ENCODE measurements around the gene ADARB1. TPM values are rescaled to one million over a fixed set of nuclear protein-coding genes. Genes with fewer than 3 reads are reported as not detected.
A peak's percentile ranks its signal among the peaks of the same experiment; 100 is the strongest.

The ADARB1 gene
- total and polyA plus RNA-seq, 2 of the 4 experiments (the other 2 are of a cell fraction), result 39.8 to 47.3 TPM

DNA sequence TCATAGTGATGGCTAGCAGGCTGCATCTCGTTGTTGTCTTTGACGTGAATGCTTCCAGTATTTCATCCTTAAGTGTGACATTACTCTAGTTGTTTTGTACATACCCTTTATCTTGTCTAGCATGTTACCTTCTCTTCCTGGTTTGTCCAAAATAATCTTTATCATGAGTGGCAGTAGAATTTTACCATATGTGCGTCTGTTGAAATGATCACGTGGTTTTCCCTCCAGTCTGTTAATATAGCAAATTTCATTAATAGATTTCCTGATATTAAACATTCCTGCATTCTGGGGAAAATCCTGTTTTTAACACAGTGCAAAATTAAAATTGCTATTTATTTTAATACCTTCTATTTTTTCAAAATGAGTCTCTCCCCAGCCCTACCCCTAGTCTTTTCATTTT is 15.6 kb downstream of the ADARB1 start:
- no peak overlapping the region for H3K27ac ChIP-seq (ENCODE audit: insufficient read depth, low read length)
- H2AFZ ChIP-seq (replicated peaks; ENCODE audit: low read length, poor library complexity), result no peak overlapping the region
- no peak overlapping the region for H2AK5ac ChIP-seq (ENCODE audit: low read depth, low read length)
- no peak overlapping the region for H3K14ac ChIP-seq (replicated peaks; ENCODE audit: low read depth, low read length)
- BruUV-seq (replicated peaks), result no TSS peak
- no peak overlapping the region for H3K4ac ChIP-seq (ENCODE audit: low read depth, low read length)
- no peak overlapping the region for H2BK5ac ChIP-seq (ENCODE audit: low read depth, low read length, poor library complexity, severe bottlenecking)
- DNase-seq (no peak), ATAC-seq (ENCODE audit: low read depth) (no peak)
- H3K18ac ChIP-seq (ENCODE audit: low read depth, low read length), result no peak overlapping the region
- no peak overlapping the region for H3K9ac ChIP-seq (ENCODE audit: low read depth, low read length)
- peaks cover 21% of the 10 kb centered on the region for H3K4me1 ChIP-seq (ENCODE audit: control insufficient read depth, insufficient read depth, low read length)
- H4K8ac ChIP-seq (ENCODE audit: low read depth in 2 of 2, low read length in 2 of 2), result no peak overlapping the region
- H3K56ac ChIP-seq (ENCODE audit: extremely low read depth, insufficient read depth, low read length), result no peak overlapping the region
- peaks cover 6 to 87% of the 10 kb centered on the region in 2 experiments; a peak in 3 of 4 replicates for H3K79me1 ChIP-seq (ENCODE audit: low read depth in 1 of 2, low read length in 2 of 2)
- H3K9me3 ChIP-seq (ENCODE audit: control insufficient read depth, insufficient read depth, low read length), result no peaks in the 10 kb centered on the region
- no peak overlapping the region for H2AK9ac ChIP-seq (replicated peaks; ENCODE audit: low read depth, low read length, poor library complexity)
- H3K4me3 ChIP-seq (ENCODE audit: insufficient read depth, low read depth, low read length), result no peak overlapping the region
- POLR2A ChIA-PET (ENCODE audit: unreplicated experiment), result no interaction called here
- TF ChIP-seq USF2 (IDR thresholded peaks at IDR 0.05; ENCODE audit: low read depth, low read length), result no peak
- no peak for TF ChIP-seq ELK1 (IDR thresholded peaks at IDR 0.05; ENCODE audit: borderline replicate concordance, low read depth, low read length)
- H2BK20ac ChIP-seq (ENCODE audit: low read depth, low read length), result no peak overlapping the region
- in situ Hi-C loops (cut with MboI; ENCODE audit: low sequenced_read_pairs), result no loop called here
- peaks cover 95% of the 10 kb centered on the region for H4K20me1 ChIP-seq (ENCODE audit: insufficient read depth, low read length)
- H3K9me1 ChIP-seq (ENCODE audit: insufficient read depth, low read length), result peaks cover 42% of the 10 kb centered on the region
- no peaks in the 10 kb centered on the region for H3K27me3 ChIP-seq (ENCODE audit: control insufficient read depth, insufficient read depth, low read length)
- peak overlapping the region; percentile 8; the same call in 1 of the 2 replicates for H3K23ac ChIP-seq (ENCODE audit: low read depth, low read length)
- no CpG with 5 or more reads among the region's 4 CpGs for WGBS, 2 experiments (ENCODE audit: extremely low coverage in 2 of 2, insufficient read length in 1 of 2)
- dilution Hi-C loops (cut with HindIII; ENCODE audit: low sequenced_read_pairs, unreplicated experiment), result no loop called here
- CTCF ChIA-PET, result interaction anchor here (0.9 kb wide), 1 partner anchor 9 kb away, joined by 3 read pairs; no protein-coding TSS in a partner anchor
- no peak overlapping the region for H4K5ac ChIP-seq (ENCODE audit: low read depth, low read length)
- no peak overlapping the region for H3K4me2 ChIP-seq (ENCODE audit: low read depth, low read length)
- H4K91ac ChIP-seq (ENCODE audit: insufficient read depth, low read depth, low read length), result no peak overlapping the region
- no peak overlapping the region for H2BK15ac ChIP-seq (ENCODE audit: low read depth, low read length)
- H2BK120ac ChIP-seq (ENCODE audit: low read depth, low read length), result no peak overlapping the region
- intact Hi-C loops (cut with micrococcal nuclease), result no loop called here
- H3K36me3 ChIP-seq (ENCODE audit: control insufficient read depth, insufficient read depth, low read length), result peaks cover 30% of the 10 kb centered on the region

Measured in IMR-90 (cell line).